Nephron (organoid): ENCODE measurements around the gene BAG2.

Experiments
- H3K27ac Mint-ChIP-seq, 3 experiments: 2 replicates each; pipeline ENCODE4 v1.8.0; 2020; ENCODE audit warnings: mixed read lengths in 3 of 3, mild to moderate bottlenecking in 2 of 3, moderate library complexity in 1 of 3
- H3K27me3 Mint-ChIP-seq: 2 replicates; pipeline ENCODE4 v1.8.0; 2021; ENCODE audit warnings: low read depth, mild to moderate bottlenecking, moderate library complexity, mixed read lengths
- H3K36me3 Mint-ChIP-seq: 2 replicates; pipeline ENCODE4 v1.8.0; 2020; ENCODE audit warnings: low read depth, mixed read lengths
- H3K4me1 Mint-ChIP-seq: 2 replicates; pipeline ENCODE4 v1.8.0; 2020; ENCODE audit warnings: mixed read lengths
- H3K4me3 Mint-ChIP-seq, 3 experiments: 2 replicates each; pipeline ENCODE4 v1.8.0; 2020; ENCODE audit warnings: mild to moderate bottlenecking in 3 of 3, mixed read lengths in 3 of 3, moderate library complexity in 2 of 3
- H3K9me3 Mint-ChIP-seq: 2 replicates; pipeline ENCODE4 v1.8.0; 2020; ENCODE audit warnings: mixed read lengths
- TF ChIP-seq, protein P1 (sequence below), 3 experiments: fragments of 200-600 bp; sonication (generic); IDR thresholded peaks; one replicate each; pipeline ENCODE4 v1.5.0; 2021; ENCODE audit warnings: antibody characterized with exemption in 3 of 3; ENCODE audit not compliant: unreplicated experiment in 3 of 3

BAG2 gene

DNA sequence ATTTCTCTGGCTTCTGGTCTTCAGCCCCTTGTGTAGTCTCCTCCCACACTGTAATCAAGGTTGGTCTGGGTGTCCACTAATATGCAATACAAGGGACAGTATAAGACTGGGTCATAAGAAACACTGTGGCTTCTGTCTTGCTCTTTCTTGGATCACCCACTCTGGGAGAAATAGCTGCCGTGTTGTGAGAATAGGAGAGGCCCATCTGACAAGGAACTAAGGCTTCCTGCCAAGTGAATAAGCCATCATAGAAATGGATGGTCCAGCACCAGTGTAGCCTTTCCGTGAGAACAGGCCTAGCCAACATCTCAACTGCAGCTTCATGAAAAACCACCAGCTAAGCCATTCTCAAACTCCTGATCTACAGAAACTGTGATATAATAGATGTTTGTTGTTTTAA lies 23.3 kb downstream of the BAG2 start:
- TF ChIP-seq, protein P1, sequence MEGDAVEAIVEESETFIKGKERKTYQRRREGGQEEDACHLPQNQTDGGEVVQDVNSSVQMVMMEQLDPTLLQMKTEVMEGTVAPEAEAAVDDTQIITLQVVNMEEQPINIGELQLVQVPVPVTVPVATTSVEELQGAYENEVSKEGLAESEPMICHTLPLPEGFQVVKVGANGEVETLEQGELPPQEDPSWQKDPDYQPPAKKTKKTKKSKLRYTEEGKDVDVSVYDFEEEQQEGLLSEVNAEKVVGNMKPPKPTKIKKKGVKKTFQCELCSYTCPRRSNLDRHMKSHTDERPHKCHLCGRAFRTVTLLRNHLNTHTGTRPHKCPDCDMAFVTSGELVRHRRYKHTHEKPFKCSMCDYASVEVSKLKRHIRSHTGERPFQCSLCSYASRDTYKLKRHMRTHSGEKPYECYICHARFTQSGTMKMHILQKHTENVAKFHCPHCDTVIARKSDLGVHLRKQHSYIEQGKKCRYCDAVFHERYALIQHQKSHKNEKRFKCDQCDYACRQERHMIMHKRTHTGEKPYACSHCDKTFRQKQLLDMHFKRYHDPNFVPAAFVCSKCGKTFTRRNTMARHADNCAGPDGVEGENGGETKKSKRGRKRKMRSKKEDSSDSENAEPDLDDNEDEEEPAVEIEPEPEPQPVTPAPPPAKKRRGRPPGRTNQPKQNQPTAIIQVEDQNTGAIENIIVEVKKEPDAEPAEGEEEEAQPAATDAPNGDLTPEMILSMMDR (IDR thresholded peaks at IDR 0.05; ENCODE audit: unreplicated experiment in 3 of 3): no peak
- peaks cover 19% of the 10 kb centered on the region for H3K4me1 Mint-ChIP-seq

DNA sequence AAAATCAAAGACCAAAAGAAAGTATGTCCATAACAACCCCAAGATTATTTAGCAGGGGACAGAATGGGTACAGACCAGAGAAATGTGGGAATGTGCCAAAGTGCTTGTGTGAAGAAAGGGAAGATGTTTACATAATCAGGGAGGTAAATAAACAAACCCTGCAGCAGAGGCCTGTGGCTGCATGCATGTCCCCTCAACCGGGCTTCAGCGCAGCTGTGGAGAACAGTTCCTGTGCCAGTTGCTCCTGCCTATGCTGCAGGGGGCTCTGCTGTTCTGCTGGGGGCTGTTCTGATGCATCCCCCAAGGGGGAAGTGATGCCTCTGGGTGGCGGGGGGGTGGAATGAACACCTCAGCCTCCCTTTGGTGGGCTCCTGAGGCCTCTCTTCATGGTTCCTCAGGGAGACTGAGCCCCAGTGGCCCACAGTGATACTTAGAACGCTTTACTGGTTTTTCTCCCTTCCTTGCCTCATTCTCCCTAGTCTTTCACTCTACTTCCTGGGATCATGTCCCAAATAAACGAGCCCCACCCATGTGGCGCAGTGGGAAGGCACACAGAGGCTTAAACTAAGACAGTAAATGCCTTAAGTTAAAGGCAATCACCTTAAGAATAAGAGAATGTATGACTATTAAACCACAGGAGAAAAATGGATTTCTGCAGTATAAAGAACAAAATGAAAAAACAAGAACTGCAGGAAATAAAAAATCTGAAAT lies 27.0 kb downstream of the BAG2 start:
- H3K4me1 Mint-ChIP-seq: peaks cover 18% of the 10 kb centered on the region
- H3K27ac Mint-ChIP-seq: peak overlapping the region in 2 of 3 experiments; percentile 56 to 83
- H3K4me3 Mint-ChIP-seq: no peak overlapping the region
- H3K9me3 Mint-ChIP-seq: no peaks in the 10 kb centered on the region
- TF ChIP-seq, protein P1 (IDR thresholded peaks at IDR 0.05; ENCODE audit: unreplicated experiment in 3 of 3): no peak
- peaks cover 21% of the 10 kb centered on the region for H3K36me3 Mint-ChIP-seq
- no peaks in the 10 kb centered on the region for H3K27me3 Mint-ChIP-seq

More for the DNA sequence above, 23.3 kb downstream of the BAG2 start:
- peaks cover 39% of the 10 kb centered on the region for H3K36me3 Mint-ChIP-seq
- H3K9me3 Mint-ChIP-seq: no peaks in the 10 kb centered on the region
- no peaks in the 10 kb centered on the region for H3K27me3 Mint-ChIP-seq
- H3K27ac Mint-ChIP-seq: no peak overlapping the region
- H3K4me3 Mint-ChIP-seq: no peak overlapping the region

GRCh38 chr6:57201718-57202117 lies 29.6 kb downstream of the BAG2 start:
- H3K4me1 Mint-ChIP-seq: peaks cover 18% of the 10 kb centered on the region
- H3K36me3 Mint-ChIP-seq: peaks cover 22% of the 10 kb centered on the region
- no peak overlapping the region for H3K4me3 Mint-ChIP-seq
- H3K27me3 Mint-ChIP-seq: no peaks in the 10 kb centered on the region
- TF ChIP-seq, protein P1 (IDR thresholded peaks at IDR 0.05; ENCODE audit: unreplicated experiment in 3 of 3): no peak
- H3K9me3 Mint-ChIP-seq: no peaks in the 10 kb centered on the region
- peak overlapping the region in 1 of 3 experiments; percentile 13 for H3K27ac Mint-ChIP-seq

DNA sequence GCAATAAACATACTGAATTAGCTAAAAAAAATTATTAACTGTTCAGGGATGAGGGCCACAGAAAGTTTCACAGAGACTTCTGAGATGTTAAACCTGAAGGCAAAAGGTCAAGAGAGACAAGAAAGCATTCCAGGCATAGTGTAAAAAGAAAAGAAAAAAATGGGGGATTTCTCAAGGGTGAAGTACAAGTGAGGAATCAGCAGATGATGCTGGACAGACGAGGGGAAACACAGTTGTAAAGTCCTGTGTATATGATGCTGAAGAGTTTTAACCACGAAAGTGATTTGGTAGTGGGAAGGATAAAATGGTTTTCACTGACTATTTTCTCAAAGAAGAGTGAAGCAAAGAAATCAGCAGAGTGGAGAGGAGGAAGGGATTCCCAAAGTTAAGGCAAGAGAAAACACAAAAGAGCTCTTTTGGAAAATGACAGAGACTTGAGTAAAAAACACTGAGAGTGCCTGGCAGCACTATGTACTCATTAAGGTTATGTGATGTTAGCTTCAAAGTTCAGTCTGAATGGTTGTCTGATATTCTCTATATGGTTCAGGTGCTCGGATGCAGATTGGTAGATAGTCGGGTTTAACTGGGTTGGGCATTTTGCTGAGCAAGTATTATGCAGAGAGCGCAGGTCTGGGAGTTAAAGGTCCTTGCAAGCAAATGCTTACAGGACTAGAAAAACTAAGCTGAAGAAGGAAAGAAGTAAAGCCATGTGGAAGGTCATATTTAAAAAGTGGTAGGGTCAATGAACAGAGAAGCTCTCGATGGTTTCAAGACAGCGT lies 33.6 kb downstream of the BAG2 start:
- Mint-ChIP-seq H3K36me3 (peaks cover 9% of the 10 kb centered on the region), H3K9me3 (no peaks in the 10 kb centered on the region), H3K4me1 (peaks cover 9% of the 10 kb centered on the region), H3K4me3 (no peak overlapping the region), H3K27ac (peak overlapping the region in 2 of 3 experiments; percentile 6 to 24), H3K27me3 (no peaks in the 10 kb centered on the region)
- TF ChIP-seq, protein P1 (IDR thresholded peaks at IDR 0.05; ENCODE audit: unreplicated experiment in 3 of 3): no peak

GRCh38 chr6:57207141-57207540 lies 35.0 kb downstream of the BAG2 start:
- TF ChIP-seq, protein P1 (IDR thresholded peaks at IDR 0.05; ENCODE audit: unreplicated experiment in 3 of 3): no peak
- Mint-ChIP-seq H3K9me3 (no peaks in the 10 kb centered on the region), H3K36me3 (peaks cover 5% of the 10 kb centered on the region)

More at GRCh38 chr6:57207141-57207540, 35.0 kb downstream of the BAG2 start:
- Mint-ChIP-seq H3K27ac (no peak overlapping the region), H3K4me3 (no peak overlapping the region), H3K27me3 (no peaks in the 10 kb centered on the region), H3K4me1 (peaks cover 5% of the 10 kb centered on the region)
